Esophagus squamous epithelium (tissue), 5 donors: ENCODE measurements around the gene SEC31B. TPM values are rescaled to one million over a fixed set of nuclear protein-coding genes. Genes with fewer than 3 reads are reported as not detected.

ENCODE experiments used
- DNase-seq: peaks from one replicate; lab custom pipeline; 2025; lab: John Stamatoyannopoulos, UW
- H3K27ac ChIP-seq, 4 donors: fragments of 200-600 bp; sonication (generic); one replicate each; pipeline ENCODE4 v1.5.1; 2016 to 2019; ENCODE audit warnings: mild to moderate bottlenecking in 1 of 4
- H3K27me3 ChIP-seq, 4 donors: fragments of 200-600 bp; sonication (generic); 1 replicate in 3 of 4; 2 replicates in 1 of 4; pipeline versions ENCODE4 v1.5.1 to v1.6.0; 2017 to 2021; ENCODE audit warnings: antibody characterized with exemption in 1 of 4
- H3K36me3 ChIP-seq, 3 donors: fragments of 200-600 bp; sonication (generic); one replicate each; pipeline ENCODE4 v1.5.1; 2016 to 2019
- H3K4me1 ChIP-seq, 3 donors: fragments of 200-600 bp; sonication (generic); one replicate each; pipeline ENCODE4 v1.5.1; 2017 to 2019
- H3K4me3 ChIP-seq, 4 donors: fragments of 200-600 bp; sonication (generic); 1 replicate in 3 of 4; 2 replicates in 1 of 4; pipeline ENCODE4 v1.5.1; 2016 to 2019; ENCODE audit warnings: mild to moderate bottlenecking in 2 of 4, moderate library complexity in 1 of 4
- H3K9me3 ChIP-seq, 3 donors: fragments of 200-600 bp; sonication (generic); one replicate each; pipeline ENCODE4 v1.5.1; 2016 to 2019
- CTCF ChIP-seq, 6 experiments: fragments of 450-650 bp in 4 of 6; fragments of 200-600 bp in 2 of 6; sonication (generic) in 2 of 6; IDR thresholded peaks; one replicate each; pipeline ENCODE4 v1.5.1; 2016 to 2019; ENCODE audit warnings: antibody characterized with exemption in 6 of 6, mild to moderate bottlenecking in 4 of 6, moderate library complexity in 4 of 6
- POLR2A ChIP-seq, 4 donors: fragments of 450-650 bp; IDR thresholded peaks; one replicate each; pipeline ENCODE4 v1.6.1; 2017; ENCODE audit warnings: antibody characterized with exemption in 4 of 4, mild to moderate bottlenecking in 4 of 4, moderate library complexity in 3 of 4
- WGBS, 2 donors: methylation state at CpG; one replicate each; pipeline ENCODE4 v1.1.5; 2018; 5-methylcytosine and 5-hydroxymethylcytosine counted together
- intact Hi-C: fragments of 100-400 bp; cut with DNase I; formaldehyde crosslinking; loops from one replicate; pipeline ENCODE4 v1.15.0; 2022
- total RNA-seq, 4 donors: library from RNA; depleted of rRNA; stranded (reverse); fragments of >200 nt; gene quantifications; one replicate each; pipeline ENCODE4 v1.1.0, GENCODE V29; 2016
- donor health status: DM: yes; HTN: yes; CAD: no.

Gene SEC31B
- total RNA-seq, 4 donors from 2014 or later, result 0.85 to 7.1 (median 2.5) TPM

- TF ChIP-seq CTCF (IDR thresholded peaks at IDR 0.05), result no peak
- no peak for TF ChIP-seq POLR2A (IDR thresholded peaks at IDR 0.05)
- WGBS, 2 donors, result 47 to 69% methylated on average over 4 of the region's 4 CpGs
- intact Hi-C loops, result no loop called here
Observed at GRCh38 chr10:100446130-100446761, 73.4 kb downstream of the SEC31B start.

GRCh38 chr10:100442548-100442947 is 77.1 kb downstream of the SEC31B start:
- no peak overlapping the region for H3K4me3 ChIP-seq
- H3K9me3 ChIP-seq, result no peaks in the 10 kb centered on the region
- no peak overlapping the region for H3K27ac ChIP-seq
- H3K27me3 ChIP-seq, result peaks cover 0 to 9% (median 0%) of the 10 kb centered on the region in 4 donors
- H3K36me3 ChIP-seq, result no peaks in the 10 kb centered on the region
- no peak for DNase-seq
- H3K4me1 ChIP-seq, result no peaks in the 10 kb centered on the region
- intact Hi-C loops, result no loop called here
- TF ChIP-seq POLR2A (IDR thresholded peaks at IDR 0.05), result no peak
- no peak for TF ChIP-seq CTCF (IDR thresholded peaks at IDR 0.05)
- WGBS, 2 donors, result 44 to 58% methylated on average over 3 of the region's 3 CpGs

More at GRCh38 chr10:100446130-100446761, 73.4 kb downstream of the SEC31B start:
- no peak overlapping the region for H3K4me3 ChIP-seq
- H3K9me3 ChIP-seq, result no peaks in the 10 kb centered on the region
- no peaks in the 10 kb centered on the region for H3K36me3 ChIP-seq
- peaks cover 0 to 9% (median 0%) of the 10 kb centered on the region in 4 donors for H3K27me3 ChIP-seq
- DNase-seq, result no peak
- H3K4me1 ChIP-seq, result no peaks in the 10 kb centered on the region
- H3K27ac ChIP-seq, result no peak overlapping the region

GRCh38 chr10:100438674-100439315 is 80.9 kb downstream of the SEC31B start:
- Histone ChIP-seq H3K4me3 (no peak overlapping the region), H3K4me1 (peaks cover 0 to 3% (median 0%) of the 10 kb centered on the region in 3 donors)

More at GRCh38 chr10:100438674-100439315, 80.9 kb downstream of the SEC31B start:
- no peak for TF ChIP-seq POLR2A (IDR thresholded peaks at IDR 0.05)
- TF ChIP-seq CTCF (IDR thresholded peaks at IDR 0.05), result no peak
- DNase-seq, result no peak
- Histone ChIP-seq H3K27me3 (no peaks in the 10 kb centered on the region), H3K9me3 (no peaks in the 10 kb centered on the region), H3K27ac (no peak overlapping the region), H3K36me3 (no peaks in the 10 kb centered on the region)
- intact Hi-C loops, result loop anchor here (10.0 kb wide), 1 partner anchor 76 kb away; the partner anchor contains the start of gene SEC31B
- WGBS, 2 donors, result 85 to 86% methylated on average over 6 of the region's 6 CpGs

Other genes starting within 250 kb of the SEC31B start
- gene BLOC1S2, start 233.2 kb downstream of the SEC31B start, total RNA-seq, result 10 to 100 TPM; 38.3 to 73.1 (median 54.5) TPM
- gene PKD2L1, start 189.6 kb downstream of the SEC31B start, total RNA-seq, result not detected
- gene SCD, start 172.6 kb downstream of the SEC31B start, total RNA-seq, result 100 to 1,000 TPM in 2 of 4 donors, 10 to 100 TPM in 2; 46.7 to 307 (median 101) TPM
- gene WNT8B, start 56.9 kb downstream of the SEC31B start, total RNA-seq, result not detected
- gene NDUFB8, start 10.0 kb upstream of the SEC31B start, total RNA-seq, result 100 to 1,000 TPM; 160 to 215 (median 187) TPM
- gene HIF1AN, start 16.1 kb upstream of the SEC31B start, total RNA-seq, result 10 to 100 TPM in 3 of 4 donors, 1 to 10 TPM in 1; 8.6 to 13.2 (median 11.6) TPM
- not detected for gene PAX2, start 225.7 kb upstream of the SEC31B start, total RNA-seq